GM18502 (cell line): ENCODE measurements around the gene LIN37.

Source experiments
- ATAC-seq: cut with Tn5 transposase; IDR thresholded peaks from one replicate; pipeline ENCODE4 v1.9.1; 2021; ENCODE audit warnings: mild to moderate bottlenecking; ENCODE audit not compliant: unreplicated experiment, poor library complexity

Gene LIN37, protein sequence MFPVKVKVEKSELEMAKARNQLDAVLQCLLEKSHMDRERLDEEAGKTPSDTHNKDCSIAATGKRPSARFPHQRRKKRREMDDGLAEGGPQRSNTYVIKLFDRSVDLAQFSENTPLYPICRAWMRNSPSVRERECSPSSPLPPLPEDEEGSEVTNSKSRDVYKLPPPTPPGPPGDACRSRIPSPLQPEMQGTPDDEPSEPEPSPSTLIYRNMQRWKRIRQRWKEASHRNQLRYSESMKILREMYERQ

GRCh38 chr19:35748106-35749020, at the start of gene LIN37:
Gene LIN37 (plus strand): TSS chr19:35748576. CDS start chr19:35748725, 149 bp downstream.
- ATAC-seq: peak; percentile 70

GRCh38 chr19:35702223-35703012, 46.0 kb upstream of the LIN37 start:
- peak; percentile 97 for ATAC-seq

DNA sequence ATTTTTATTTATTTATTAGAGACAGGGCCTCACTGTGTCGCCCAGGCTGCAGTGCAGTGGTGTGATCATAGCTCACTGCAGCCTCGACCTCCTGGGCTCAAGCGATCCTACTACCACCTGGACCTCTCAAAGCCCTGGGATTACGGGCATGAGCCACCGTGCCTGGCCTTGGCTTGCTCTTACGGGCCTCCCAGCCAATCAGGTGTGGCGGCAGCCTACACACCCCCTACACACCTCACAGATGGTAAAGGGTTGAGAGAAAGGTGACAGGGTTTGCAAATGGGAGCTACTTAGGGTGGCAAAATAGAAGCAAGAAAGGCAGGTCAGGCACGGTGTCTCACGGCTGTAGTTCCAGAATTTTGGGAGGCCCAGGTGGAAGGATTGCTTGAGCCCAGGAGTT, 45.0 kb upstream of the LIN37 start:
- no peak for ATAC-seq

GRCh38 chr19:35704218-35704617, 44.2 kb upstream of the LIN37 start, which contains the start of gene ZBTB32:
Gene ZBTB32 (plus strand): TSS chr19:35704558. CDS start chr19:35714627, 10,069 bp downstream.
- ATAC-seq: no peak

DNA sequence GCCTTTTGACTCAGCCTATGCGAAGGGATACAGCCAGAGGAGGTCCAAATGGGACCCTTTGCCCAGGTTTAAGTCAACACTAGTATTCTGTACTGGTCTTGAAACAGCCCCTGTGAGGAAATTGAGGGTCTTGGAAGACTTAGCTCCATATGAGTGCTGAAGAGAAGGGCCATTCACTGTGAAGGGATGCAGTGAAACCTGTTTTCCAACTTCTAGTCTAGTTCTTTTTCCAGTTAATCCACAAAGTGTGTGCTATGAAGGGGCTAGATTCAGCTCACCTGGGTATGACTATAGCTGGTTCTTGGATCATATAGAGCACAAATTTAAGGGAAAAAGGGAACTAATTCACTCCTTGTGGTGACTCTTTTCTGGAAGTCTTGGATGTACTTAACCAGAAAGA, 40.0 kb upstream of the LIN37 start:
- ATAC-seq: no peak

GRCh38 chr19:35710784-35711723, 37.3 kb upstream of the LIN37 start:
- peak; percentile 37 for ATAC-seq

GRCh38 chr19:35712567-35713505, 35.5 kb upstream of the LIN37 start:
- ATAC-seq: no peak

DNA sequence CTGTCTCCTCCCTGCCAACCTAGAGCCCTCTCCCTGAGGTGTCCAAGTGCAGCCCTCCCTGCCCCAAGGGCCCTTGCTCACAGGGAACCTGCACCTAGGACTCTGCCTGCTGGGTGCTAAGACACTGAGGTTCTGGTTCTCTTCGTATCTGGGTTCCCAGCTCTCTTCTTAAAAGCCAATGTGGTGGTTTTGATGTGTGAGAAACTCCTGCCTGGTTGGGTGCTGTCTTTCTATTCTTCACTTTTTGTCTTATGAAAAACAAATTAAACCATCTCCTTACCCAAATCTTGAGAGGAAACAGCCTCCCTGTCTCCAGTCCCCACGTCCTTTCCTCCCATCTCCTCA, 34.9 kb upstream of the LIN37 start:
- no peak for ATAC-seq

DNA sequence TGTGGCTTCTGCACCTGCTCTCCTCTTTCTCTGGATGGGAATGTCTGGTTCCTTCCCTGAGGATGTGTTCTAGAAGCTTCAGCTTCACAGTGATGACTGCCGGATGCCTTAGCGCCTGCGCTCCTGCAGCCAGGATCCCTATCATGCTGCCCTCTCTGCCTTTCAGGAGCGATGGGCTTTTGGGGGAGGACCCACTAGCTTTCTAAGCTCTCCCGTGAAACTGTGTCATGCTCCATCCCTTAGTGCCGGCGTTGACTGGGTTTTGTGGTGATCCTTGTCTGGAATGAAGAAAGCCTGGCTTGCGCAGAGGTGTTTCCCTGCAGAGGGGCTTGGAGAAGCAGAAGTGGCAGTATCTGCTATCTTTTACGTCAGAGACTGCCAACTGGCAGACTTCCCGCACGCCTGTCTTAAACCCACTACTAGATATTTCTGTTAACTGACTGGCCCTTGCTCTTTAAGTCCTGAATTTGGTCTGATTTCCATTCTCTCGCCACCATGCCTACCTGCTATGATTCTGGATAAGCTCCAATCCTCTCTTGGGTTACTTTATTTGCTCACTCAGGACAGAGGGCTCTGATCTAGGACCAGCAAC, 34.4 kb upstream of the LIN37 start:
- ATAC-seq: no peak

- ATAC-seq: no peak
Measured at GRCh38 chr19:35714601-35715354, 33.6 kb upstream of the LIN37 start.

- no peak for ATAC-seq
Measured at GRCh38 chr19:35715355-35715809, 33.0 kb upstream of the LIN37 start.

- ATAC-seq: no peak
Measured at GRCh38 chr19:35715981-35716800, 32.2 kb upstream of the LIN37 start.

- peak; percentile 61 for ATAC-seq
Measured at GRCh38 chr19:35716801-35717664, 31.3 kb upstream of the LIN37 start.

- ATAC-seq: peak; percentile 51
Measured at GRCh38 chr19:35717665-35718344, 30.6 kb upstream of the LIN37 start, which contains the start of gene KMT2B. Gene KMT2B (plus strand): TSS chr19:35718003. CDS start chr19:35718019, 16 bp downstream.
